Measurements from ENCODE around the gene C1orf35.

- TF ChIP-seq CTCF (conservative IDR thresholded peaks at IDR 0.05 in 1 of 2, IDR thresholded peaks at IDR 0.05 in 1 of 2; ENCODE audit: low read depth in 1 of 2, low read length in 2 of 2) (no peak), EZH2 (IDR thresholded peaks at IDR 0.05; ENCODE audit: low read length, missing control alignments) (no peak)
These were observed 24.1 kb downstream of the C1orf35 start for GRCh38 chr1:228079013-228079412.
